AG04449 (cell line): ENCODE results near the gene MTG2.

Experiments used
- CTCF ChIA-PET: fragments of 350-600 bp; formaldehyde crosslinking; extraction: SDS; loops from one replicate; lab custom pipeline; 2021; ENCODE audit warnings: antibody characterized with exemption; lab: Yijun Ruan, JAX
- POLR2A ChIA-PET: fragments of 400-600, 350-600 bp; formaldehyde crosslinking; extraction: SDS; loops from one replicate; lab custom pipeline; 2020; ENCODE audit warnings: antibody characterized with exemption, inconsistent platforms; lab: Yijun Ruan, JAX
- DNase-seq: peaks from one replicate; pipeline ENCODE4 v3.0.0-alpha.2; 2010; ENCODE audit warnings: low read depth, low spot score
- H3K4me3 ChIP-seq: 2 replicates; pipeline ENCODE4 v1.5.1; 2011; ENCODE audit warnings: low read depth, mild to moderate bottlenecking, control low read depth, low read length
- CTCF ChIP-seq: IDR thresholded peaks from one replicate; pipeline ENCODE4 v1.5.1; 2011; ENCODE audit warnings: mild to moderate bottlenecking, moderate library complexity, low read length, control low read depth, inconsistent platforms; ENCODE audit not compliant: insufficient read depth; ENCODE audit errors: missing control alignments

MTG2 gene

GRCh38 chr20:62186096-62186426 is 3.2 kb downstream of the MTG2 start:
- no peak for TF ChIP-seq CTCF
- POLR2A ChIA-PET = no interaction called here
- no peak for DNase-seq
- CTCF ChIA-PET = no interaction called here
- H3K4me3 ChIP-seq = no peak overlapping the region

- TF ChIP-seq CTCF = no peak
- CTCF ChIA-PET = interaction anchor here (1.1 to 1.5 kb wide), 2 partner anchors 30 to 53 kb away, joined by 3 read pairs; no protein-coding TSS in a partner anchor
- no peak overlapping the region for H3K4me3 ChIP-seq
- POLR2A ChIA-PET = no interaction called here
- no peak for DNase-seq
Measured at GRCh38 chr20:62186887-62187866, 4.3 kb downstream of the MTG2 start.

DNA sequence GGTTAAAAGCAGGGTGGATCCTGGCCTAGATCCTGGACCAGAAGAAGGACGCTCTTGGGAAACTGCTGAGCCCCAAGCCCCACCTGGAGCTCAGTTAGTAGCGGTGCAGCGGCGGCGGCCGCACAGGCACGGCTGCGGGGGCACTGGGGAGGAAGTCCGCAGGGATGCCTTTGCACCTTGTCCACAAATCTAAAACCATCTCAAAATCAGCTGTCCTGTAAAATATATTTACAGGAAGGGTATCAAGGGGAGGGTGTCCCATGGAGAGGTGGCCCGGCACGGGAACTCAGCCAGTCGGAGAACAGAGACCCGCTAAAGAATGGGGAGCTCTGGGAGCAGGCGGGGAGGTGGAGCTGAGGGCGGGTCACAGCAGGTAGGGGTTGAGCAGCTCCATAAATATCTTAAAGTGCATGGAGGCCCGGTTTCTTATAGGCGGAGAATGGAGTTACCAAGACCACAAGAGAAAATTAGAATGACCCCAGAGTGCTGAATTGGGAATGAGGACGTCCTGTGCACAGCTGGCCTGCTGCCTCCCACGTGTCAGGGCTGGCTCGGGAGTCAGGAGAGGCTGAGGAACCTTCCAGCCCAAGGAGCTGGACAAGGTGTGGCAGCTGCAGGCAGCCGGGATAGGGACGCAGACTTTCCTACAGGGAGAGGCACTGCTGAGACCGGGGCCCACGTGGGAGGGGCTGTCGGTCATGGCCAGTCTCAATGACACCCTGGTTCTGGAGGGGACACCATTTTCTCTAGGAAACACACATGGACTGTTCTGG is 8.0 kb downstream of the MTG2 start:
- ChIA-PET POLR2A (no interaction called here), CTCF (no interaction called here)
- no peak for DNase-seq
- H3K4me3 ChIP-seq = no peak overlapping the region
- no peak for TF ChIP-seq CTCF

GRCh38 chr20:62191781-62192559 is 9.1 kb downstream of the MTG2 start:
- ChIA-PET CTCF (no interaction called here), POLR2A (no interaction called here)
- TF ChIP-seq CTCF = no peak
- no peak overlapping the region for H3K4me3 ChIP-seq
- DNase-seq = no peak

DNA sequence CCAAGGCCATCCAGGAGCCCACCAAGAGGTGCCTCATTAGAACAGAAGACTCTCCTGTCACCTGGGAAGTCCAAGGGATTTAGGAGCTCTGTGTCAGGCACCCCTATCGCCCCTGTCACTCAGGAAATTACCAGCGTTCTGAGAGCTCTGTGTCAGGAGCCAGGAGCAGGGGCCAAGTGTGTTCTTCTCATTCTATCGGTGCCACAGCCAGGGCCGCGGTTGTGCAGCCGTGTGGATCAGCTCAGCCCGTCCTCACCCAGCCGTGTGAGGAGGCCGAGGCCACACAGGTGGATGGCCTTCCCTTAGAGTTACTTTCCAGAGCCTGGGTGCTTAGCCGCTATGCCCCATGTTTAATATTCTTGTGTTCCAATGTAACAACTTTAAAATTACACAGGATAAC is 9.8 kb downstream of the MTG2 start:
- POLR2A ChIA-PET = no interaction called here
- TF ChIP-seq CTCF = no peak
- DNase-seq = no peak
- CTCF ChIA-PET = no interaction called here
- H3K4me3 ChIP-seq = no peak overlapping the region
